AG20443 (cell line): Measurements from ENCODE around the gene ZNF346.
A peak's percentile ranks its signal among the peaks of the same experiment; 100 is the strongest.
"Not testable (repeated sequence)": the region's sequence is repeated elsewhere in the genome, so short reads cannot be mapped to it uniquely, and the experiment has no call there.

Experiments used
- DNase-seq: peaks from one replicate; pipeline ENCODE4 v3.0.0; 2012; ENCODE audit warnings: low spot score, mixed read lengths

Gene ZNF346, protein sequence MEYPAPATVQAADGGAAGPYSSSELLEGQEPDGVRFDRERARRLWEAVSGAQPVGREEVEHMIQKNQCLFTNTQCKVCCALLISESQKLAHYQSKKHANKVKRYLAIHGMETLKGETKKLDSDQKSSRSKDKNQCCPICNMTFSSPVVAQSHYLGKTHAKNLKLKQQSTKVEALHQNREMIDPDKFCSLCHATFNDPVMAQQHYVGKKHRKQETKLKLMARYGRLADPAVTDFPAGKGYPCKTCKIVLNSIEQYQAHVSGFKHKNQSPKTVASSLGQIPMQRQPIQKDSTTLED

DNA sequence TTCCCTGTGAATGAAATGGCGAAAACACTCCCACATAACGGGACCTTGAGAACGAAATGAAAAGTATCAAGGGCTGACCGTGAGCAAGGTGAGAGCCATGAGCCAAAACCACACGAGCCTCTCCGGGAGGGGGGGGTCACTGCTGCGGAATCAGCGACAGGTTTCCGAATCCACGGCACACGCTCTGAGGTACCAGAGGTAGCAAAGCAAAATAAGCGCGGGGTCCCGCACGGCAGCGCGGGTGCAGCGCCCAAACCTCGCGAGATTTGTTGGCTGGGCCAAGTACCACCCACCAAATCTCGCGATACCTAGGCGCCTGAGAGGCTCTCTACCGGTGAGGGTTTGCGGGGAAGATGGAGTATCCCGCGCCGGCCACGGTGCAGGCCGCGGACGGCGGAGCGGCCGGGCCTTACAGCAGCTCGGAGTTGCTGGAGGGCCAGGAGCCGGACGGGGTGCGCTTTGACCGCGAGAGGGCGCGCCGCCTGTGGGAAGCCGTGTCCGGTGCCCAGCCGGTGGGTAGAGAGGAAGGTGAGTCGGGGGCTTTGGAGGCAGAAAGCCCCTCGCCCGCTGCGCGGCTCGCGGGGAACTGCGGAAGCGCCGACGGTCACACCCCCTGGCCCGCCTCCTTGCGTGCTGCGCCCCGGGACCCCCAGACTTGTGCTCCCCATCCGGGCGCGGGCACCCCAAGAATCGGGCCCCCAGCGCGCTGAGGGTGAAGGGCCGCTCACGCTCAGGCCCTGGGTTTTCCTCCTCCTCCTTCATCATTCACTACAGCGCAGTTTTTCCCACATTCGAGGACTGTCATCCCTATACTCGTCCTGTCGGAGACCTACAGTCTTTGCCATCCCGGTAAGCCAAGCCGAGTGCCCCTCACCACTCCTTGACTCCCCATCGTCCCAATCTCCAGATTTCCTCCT lies at the start of gene ZNF346:
Gene ZNF346 (plus strand): TSS at position 311 of the 917 bp plus-strand sequence. CDS start 43 bp downstream, at position 354.
- DNase-seq = peak; percentile 98

DNA sequence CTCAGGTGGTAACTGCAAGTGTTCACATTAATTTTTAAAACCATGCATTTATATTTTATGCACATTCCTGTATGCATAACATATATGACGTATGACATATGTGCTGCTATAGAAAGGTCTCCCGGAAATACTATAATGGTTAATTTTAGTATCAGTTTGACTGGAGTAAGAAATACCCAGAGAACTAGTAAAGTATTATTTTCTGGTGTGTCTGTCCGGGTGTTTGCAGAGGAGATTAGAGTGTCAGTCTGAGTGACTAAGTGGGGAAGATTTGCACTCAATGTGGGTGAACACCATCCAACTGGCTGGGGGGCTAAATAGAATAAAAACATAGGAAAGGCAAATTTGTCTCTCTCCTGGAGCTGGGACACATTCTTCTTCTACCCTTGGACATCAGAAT lies 42.8 kb upstream of the ZNF346 start:
- DNase-seq = no peak

DNA sequence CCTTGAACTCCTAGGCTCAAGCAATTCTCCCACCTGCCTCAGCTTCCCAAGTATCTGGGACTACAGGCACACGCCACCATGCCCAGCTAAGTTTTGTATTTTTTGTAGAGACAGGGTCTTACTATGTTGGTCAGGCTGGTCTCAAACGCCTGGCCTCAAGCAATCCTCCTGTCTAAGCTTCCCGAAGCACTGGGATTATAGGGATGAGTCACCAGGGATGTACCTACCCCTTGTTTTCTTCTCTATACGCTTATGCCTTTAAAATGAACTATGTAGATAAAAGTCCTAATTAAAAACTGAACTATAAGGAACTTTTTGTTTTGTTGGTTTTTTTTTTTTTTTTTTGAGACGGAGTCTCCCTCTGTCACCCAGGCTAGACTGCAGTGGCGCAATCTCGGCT lies 41.7 kb upstream of the ZNF346 start:
- no peak for DNase-seq

DNA sequence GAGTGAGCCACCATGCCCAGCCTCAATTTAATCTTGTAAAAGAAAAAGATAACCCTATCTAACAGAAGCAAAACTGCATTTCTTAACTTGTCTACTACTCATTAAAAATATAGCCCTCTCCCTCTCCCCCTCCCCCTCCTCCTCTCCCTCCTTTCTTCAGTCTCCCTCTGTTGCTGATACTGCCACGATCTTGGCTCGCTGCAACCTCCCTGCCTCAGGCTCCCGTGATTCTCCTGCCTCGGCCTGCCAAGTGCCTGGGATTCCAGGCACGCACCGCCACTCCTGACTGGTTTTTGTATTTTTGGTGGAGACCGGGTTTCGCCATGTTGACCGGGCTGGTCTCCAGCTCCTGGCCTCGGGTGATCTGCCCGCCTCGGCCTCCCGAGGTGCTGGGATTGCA lies 39.4 kb upstream of the ZNF346 start:
- DNase-seq = not testable (repeated sequence)

DNA sequence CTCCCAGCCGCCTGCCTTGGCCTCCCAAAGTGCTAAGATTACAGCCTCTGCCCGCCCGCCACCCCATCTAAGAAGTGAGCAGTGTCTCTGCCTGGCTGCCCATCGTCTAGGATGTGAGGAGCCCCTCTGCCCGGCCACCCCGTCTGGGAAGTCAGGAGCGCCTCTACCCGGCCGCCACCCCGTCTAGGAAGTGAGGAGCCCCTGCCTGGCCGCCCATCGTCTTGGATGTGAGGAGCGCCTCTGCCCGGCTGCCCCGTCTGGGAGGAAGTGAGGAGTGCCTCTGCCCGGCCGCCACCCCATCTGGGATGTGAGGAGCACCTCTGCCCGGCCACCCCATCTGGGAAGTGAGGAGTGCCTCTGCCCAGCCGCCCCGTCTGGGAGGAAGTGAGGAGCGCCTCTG lies 38.9 kb upstream of the ZNF346 start:
- not testable (repeated sequence) for DNase-seq

DNA sequence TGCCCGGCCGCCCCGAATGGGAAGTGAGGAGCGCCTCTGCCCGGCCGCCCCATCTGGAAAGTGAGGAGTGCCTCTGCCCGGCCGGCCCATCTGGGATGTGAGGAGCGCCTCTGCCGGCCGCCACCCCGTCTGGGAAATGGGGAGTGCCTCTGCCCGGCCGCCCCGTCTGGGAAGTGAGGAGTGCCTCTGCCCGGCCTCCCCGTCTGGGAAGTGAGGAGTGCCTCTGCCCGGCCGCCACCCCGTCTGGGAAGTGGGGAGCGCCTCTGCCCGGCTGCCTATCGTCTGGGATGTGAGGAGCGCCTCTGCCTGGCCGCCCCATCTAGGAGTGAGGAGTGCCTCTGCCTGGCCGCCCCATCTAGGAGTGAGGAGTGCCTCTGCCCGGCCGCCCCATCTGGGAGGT lies 38.3 kb upstream of the ZNF346 start:
- DNase-seq = not testable (repeated sequence)

DNA sequence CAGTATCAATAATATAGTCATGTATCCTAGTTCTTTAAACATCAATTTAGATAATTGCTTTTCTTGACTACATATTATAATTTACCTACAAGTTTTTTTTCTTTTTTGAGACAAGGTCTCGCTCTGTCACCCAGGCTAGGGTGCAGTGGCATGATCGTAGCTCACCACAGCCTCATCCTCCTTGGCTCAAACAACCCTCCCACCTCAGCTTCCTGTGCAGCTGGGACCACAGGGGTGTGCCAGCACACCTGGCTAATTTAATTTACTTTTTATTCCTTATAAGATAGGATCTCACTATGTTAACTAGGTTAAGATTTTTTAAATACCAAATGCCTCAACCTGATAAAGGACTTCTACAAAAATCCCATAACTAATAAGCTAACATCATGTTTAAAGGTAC lies 37.0 kb upstream of the ZNF346 start:
- DNase-seq = no peak

DNA sequence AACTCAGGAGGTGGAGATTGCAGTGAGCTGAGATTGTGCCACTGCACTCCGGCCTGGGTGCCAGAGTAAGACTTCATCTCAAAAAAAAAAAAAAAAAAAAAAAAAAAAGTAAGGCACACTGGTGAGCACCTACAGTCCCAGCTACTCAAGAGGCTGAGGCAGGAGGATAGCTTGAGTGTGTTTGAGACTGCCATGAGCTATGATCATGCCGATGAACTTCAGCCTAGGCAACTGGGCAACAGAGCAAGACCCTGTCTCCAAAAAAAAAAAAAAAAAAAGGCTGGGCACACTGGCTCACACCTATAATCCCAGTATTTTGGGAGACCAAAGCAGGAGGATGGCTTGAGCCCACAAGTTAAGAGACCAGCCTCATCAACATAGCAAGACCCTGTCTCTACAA lies 36.2 kb upstream of the ZNF346 start:
- DNase-seq = no peak

DNA sequence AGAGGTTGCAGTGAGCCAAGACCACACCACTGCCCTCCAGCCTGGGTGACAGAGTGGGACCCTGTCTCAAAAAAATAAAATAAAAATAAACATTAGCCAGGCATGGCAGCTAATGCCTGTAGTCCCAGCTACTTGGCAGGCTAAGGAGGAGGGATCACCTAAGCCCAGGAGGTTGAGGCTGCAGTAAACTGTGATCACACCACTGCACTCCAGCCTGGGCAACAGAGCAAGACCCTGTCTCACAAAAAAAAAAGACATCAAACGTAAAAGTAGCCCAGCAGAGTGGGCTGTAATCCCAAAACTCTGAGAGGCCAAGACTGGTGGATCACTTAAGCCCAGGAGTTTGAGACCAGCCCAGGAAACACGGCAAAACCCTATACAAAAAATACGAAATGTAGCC lies 34.9 kb upstream of the ZNF346 start:
- no peak for DNase-seq

DNA sequence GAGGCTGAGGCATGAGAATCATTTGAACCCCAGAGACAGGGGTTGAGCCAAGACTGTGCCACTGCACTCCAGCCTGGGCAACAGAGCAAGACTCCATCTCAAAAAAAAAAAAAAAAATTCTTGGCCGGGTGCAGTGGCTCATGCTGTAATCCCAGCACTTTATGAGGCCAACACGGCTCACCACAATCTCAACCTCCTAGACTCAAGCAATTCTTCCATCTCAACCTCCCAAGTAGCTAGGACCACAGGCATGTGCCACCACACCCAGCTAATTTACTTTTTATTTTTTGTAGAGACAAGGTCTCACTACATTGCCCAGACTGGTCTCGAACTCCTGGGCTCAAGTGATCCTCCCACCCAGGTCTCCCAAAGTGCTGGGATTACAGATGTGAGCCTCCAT lies 29.4 kb upstream of the ZNF346 start:
- DNase-seq = not testable (repeated sequence)

DNA sequence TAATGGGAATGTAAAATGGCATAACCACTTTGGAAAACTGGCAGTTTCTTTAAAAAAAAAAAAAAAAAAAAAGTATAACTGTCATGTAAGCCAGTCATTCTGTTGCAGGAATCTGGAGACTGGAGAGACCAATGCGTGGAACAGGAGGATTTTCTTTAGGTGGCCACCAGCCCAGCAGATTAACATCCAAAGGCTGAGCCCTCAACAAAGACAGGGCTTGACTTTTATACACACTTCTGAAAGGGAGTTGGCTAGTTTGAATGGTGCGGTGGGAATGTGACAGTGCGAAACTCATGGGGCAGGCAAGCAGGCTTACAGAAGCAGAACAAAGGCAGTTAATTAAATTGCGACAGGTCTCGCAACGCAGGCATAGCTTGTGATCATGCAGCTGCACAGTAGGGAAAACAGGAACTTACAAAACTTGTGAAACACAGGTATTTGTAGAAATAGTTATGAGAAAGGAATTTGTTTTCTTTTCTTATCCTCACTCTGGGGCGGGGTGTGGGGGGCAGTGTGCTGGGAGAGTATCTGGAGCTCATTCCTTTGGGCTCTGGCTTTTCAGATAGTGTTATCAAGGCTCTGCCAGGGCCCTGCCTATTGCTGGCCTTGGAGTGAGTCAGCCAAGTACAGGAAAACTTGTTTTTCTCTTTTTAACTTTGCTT lies 27.9 kb upstream of the ZNF346 start:
- DNase-seq = no peak

DNA sequence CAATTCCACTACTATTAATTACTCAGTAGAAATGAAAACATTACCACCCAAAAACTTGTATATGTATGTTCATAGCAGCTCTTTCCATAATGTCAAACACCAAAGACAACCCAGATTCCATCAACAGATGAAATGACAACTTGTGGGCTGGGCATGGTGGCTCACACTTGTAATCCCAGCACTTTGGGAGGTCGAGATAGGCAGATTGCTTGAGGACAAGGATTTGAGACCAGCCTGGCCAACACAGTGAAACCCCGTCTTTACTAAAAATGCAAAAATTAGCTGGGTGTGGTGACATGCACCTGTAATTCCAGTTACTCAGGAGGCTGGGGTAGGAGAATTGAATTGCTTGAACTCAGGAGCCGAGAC lies 27.4 kb upstream of the ZNF346 start:
- DNase-seq = no peak

DNA sequence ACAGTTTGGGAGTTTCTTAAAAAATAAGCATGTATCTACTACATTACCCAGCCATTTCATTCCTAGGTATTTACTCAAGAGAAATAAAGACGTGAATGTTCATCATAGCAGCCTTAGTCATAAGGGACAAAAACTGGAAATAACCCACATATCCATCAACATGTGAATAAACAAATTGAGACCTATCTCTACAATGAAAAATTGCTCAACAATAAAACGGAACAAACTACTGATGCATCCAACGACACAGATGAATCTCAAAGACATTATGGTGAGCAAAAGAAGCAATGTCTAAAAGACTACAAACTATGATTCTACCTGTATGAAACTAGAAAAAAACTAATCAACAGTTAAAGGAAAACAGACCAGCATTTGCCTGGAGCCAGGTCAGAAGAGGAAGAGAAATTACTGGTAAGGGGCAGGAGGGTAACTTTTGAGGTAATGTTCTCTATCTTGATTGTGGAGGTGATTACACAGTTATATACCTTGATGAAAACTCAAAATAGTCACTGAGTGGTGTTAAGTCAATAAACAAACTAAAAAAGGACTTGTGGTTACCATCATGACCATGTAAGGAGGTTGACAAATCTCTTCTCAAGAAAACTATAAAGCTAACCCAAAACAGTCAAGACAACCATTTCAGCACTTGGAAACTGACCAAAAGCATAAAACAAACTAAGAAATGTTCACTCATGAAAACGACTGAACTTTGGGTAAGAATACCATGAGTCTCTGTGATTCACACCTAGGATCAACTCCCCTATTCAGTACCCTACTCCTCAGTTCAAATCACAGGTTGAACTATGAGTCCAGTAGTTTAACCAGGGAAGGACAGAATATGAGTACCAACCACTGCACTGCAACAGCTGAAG lies 26.4 kb upstream of the ZNF346 start:
- DNase-seq = peak; percentile 25

DNA sequence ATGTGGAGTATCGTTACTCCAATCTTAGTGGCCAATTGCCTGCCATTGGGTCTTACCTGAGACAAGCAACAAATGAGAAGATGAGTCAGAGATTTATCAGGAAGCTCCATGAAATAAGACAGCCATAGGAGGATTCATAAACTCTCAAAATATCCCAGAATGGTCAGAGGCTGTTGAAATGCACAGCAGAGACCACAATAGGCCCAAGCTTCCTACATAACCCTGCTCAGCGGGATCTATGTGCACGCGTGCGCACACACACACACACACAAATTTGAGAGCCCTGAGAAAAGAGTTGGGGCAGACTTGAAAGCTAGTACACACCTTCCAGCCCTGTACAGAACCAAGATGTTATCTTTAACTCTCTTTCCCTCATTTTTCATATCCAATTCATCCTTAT lies 25.7 kb upstream of the ZNF346 start:
- no peak for DNase-seq

DNA sequence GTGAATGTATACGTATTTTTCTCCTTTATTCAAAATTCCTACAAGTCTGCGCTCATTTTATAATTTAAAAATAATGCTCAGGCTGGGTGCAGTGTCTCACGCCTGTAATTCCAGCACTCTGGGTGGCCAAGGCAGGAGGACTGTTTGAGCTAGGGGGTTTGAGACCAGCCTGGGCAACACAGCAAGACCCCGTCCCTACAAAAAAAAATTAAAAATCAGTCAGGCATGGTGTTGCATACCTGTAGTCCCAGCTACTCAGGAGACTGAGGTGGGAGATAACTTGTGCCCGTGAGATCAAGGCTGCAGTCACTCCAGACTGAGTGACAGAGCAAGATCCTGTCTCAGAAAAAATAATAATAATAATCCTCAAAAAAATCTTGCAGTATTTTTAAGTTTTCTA lies 23.7 kb upstream of the ZNF346 start:
- no peak for DNase-seq

DNA sequence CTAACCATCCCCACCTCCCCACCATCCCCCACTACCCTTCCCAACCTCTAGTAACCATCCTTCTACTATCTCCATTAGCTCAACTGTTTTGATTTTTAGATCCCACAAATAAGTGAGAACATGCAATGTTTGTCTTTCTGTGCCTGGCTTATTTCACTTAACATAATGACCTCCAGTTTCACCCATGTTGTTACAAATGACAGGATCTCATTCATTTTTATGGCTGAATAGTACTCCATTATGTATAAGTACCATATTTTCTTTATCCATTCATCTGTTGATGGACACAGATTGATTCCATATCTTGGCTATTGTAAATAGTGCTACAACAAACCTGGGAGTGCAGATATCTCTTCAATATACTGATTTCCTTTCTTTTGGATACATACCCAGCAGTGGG lies 23.0 kb upstream of the ZNF346 start:
- not testable (repeated sequence) for DNase-seq

DNA sequence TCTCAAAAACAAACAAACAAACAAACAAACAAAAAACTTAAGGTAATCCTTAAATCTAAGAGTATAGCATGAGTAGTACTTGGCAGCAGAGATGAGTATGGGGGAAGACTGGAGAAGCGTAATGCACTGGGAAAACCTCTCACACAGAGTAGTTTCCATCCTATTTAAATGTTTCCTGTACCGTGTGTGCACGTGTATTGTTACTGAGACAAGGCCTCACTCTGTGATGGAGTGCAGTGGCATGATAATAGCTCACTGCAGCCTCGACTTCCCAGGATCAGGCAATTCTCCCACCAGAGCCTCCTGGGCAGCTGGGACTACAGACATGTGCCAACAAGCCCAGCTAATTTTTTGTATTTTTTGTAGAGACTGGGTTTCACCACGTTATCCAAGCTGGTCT lies 18.8 kb upstream of the ZNF346 start:
- no peak for DNase-seq

DNA sequence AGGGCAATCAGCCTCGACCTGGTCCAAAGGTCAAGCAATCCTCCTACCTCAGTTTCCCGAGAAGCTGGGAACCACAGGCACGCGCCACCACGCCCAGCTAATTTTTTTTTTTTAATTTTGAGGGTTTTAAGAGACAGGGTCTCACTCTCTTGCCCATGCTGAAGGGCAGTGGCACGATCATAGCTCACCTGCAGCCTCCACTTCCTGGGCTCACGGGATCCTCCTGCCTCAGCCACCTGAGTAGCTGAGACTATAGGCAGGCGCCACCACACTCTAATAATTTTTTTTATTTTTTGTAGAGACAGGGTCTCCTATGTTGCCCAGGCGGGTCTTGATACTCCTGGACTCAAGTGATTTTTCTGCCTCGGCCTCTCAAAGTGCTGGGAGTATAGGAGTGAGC lies 17.5 kb upstream of the ZNF346 start:
- DNase-seq = no peak

DNA sequence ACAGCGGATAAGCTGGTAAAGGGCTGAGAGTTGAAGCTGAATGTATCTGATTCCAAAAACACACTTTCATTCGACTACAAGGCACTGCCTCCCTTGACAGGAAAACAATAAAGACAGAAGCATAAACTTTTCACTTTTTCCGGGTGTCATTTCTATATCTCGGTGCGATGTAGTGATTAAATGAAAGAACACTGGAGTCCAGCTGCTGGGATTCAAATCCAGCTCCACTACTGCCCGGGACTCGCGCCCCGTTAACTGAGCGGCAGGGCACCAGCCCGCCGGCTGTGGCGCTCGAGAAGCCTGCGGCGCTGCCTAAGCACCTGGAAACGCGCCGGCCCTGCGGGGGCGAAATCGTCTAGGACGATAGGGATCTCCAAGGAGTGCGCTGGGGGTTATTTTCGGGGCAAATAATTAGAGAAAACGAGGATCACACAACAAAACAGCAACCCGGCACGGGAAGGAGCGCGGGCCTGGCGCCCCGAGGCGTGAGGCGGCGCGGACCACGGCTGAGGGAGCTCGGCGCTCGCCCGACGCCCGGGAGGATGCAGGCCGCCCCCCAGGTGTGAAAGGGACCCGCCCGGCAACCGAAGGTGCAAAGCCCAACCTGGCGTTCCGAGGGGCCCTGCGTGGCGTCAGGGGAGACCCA lies 16.8 kb upstream of the ZNF346 start:
- DNase-seq = peak; percentile 88

DNA sequence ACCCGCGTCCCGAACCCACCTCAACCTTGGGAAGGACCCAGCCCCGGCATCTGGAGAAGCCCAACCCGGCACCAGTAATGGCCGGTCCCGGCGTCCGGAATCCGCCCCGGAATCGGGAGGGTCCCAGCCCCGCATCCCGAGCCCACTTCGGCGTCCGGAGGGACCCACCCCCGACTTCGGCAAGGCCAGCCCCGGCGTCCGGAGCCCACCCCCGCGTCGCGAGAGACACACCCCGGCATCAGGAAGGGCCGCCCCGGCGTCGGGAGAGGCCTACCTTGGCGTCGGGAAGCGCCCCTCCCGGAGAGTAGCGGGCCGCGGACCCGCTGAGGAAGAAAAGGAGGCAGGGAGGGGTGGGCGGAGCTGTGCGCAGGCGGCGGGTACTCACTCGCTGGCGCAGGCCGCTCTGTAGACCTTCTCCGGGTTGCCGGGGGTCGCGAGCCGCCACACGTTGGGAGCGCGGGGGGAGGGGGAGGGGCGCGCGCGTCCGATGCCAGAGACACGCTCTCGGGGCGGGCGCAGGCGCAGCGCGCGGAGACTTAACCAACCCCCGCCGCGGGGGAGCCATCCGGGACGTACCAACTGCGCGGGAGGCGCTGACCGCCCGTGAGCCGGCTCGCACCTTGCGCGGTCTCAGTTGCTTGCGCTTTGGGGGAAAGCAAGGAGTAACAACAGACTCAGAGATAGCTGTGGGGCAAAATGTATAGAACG lies 16.1 kb upstream of the ZNF346 start, which contains the start of gene UIMC1:
Gene UIMC1 (minus strand): TSS at position 515 of the 708 bp plus-strand sequence. CDS start 24,164 bp downstream, outside the sequence.
- peak; percentile 98 for DNase-seq

DNA sequence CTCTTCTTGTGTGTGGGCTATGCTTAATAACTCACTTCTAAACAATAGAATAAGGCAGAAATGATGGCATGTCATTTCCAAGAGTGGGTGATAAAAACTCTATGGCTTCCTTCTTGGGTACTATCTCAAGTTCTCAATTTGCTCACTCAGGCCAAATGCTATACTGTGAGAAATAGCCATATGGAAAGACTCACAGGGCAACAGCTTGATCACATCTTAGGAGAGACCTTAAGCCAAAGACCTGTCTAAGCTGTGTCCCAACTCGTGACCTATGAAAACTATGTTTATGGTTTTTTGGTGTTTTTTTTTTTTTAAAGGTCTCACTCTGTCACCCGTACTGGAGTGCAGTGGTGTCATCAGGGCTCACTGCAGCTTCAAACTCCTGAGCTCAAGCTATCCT lies 13.8 kb upstream of the ZNF346 start:
- DNase-seq = no peak
